RCC 7860 (cell line): Measurements from ENCODE around the gene CYB5R4.
"Not testable (repeated sequence)": the region's sequence is repeated elsewhere in the genome, so short reads cannot be mapped to it uniquely, and the experiment has no call there.

ENCODE experiments used
- DNase-seq: peaks from one replicate; pipeline ENCODE4 v3.0.0-alpha.2; 2015; ENCODE audit warnings: low spot score
- FAIRE-seq: peaks from 2 replicates; lab custom pipeline; 2012; peaks lifted over from hg19 to GRCh38; lab: Jason Lieb, UNC

CYB5R4 gene

GRCh38 chr6:83905648-83906047, 46.2 kb downstream of the CYB5R4 start:
- FAIRE-seq (no peak), DNase-seq (no peak)

GRCh38 chr6:83907623-83908390, 48.3 kb downstream of the CYB5R4 start:
- DNase-seq, FAIRE-seq: not testable (repeated sequence)

GRCh38 chr6:83908813-83909212, 49.3 kb downstream of the CYB5R4 start:
- FAIRE-seq = no peak

GRCh38 chr6:83911278-83911677, 51.8 kb downstream of the CYB5R4 start:
- DNase-seq (no peak), FAIRE-seq (no peak)

More at GRCh38 chr6:83908813-83909212, 49.3 kb downstream of the CYB5R4 start:
- no peak for DNase-seq

GRCh38 chr6:83914953-83915352, 55.5 kb downstream of the CYB5R4 start:
- DNase-seq (no peak), FAIRE-seq (no peak)

- DNase-seq (no peak), FAIRE-seq (no peak)
Observed at GRCh38 chr6:83917001-83917400, 57.5 kb downstream of the CYB5R4 start.

GRCh38 chr6:83920017-83920416, 60.5 kb downstream of the CYB5R4 start:
- DNase-seq (no peak), FAIRE-seq (no peak)

GRCh38 chr6:83921315-83921714, 61.8 kb downstream of the CYB5R4 start:
- no peak for DNase-seq
- no peak for FAIRE-seq

GRCh38 chr6:83927470-83927869, 68.0 kb downstream of the CYB5R4 start:
- DNase-seq (no peak), FAIRE-seq (no peak)

- no peak for FAIRE-seq
Observed at GRCh38 chr6:83928286-83928685, 68.8 kb downstream of the CYB5R4 start.

GRCh38 chr6:83946201-83946833, 86.8 kb downstream of the CYB5R4 start:
- not testable (repeated sequence) for FAIRE-seq, DNase-seq

More at GRCh38 chr6:83928286-83928685, 68.8 kb downstream of the CYB5R4 start:
- no peak for DNase-seq

- FAIRE-seq, DNase-seq: not testable (repeated sequence)
Observed at GRCh38 chr6:83947983-83948382, 88.5 kb downstream of the CYB5R4 start.

GRCh38 chr6:83948851-83949250, 89.4 kb downstream of the CYB5R4 start:
- no peak for DNase-seq
- FAIRE-seq = no peak

- DNase-seq, FAIRE-seq: not testable (repeated sequence)
Observed at GRCh38 chr6:83951423-83951822, 91.9 kb downstream of the CYB5R4 start.

GRCh38 chr6:83952830-83953229, 93.3 kb downstream of the CYB5R4 start:
- no peak for FAIRE-seq
- DNase-seq = no peak

- FAIRE-seq (no peak), DNase-seq (no peak)
Observed at GRCh38 chr6:83954371-83954770, 94.9 kb downstream of the CYB5R4 start.

GRCh38 chr6:83958241-83958685, 98.8 kb downstream of the CYB5R4 start:
- DNase-seq = peak; percentile 36

GRCh38 chr6:83960664-83961063, 101.2 kb downstream of the CYB5R4 start:
- FAIRE-seq (no peak), DNase-seq (no peak)

More at GRCh38 chr6:83958241-83958685, 98.8 kb downstream of the CYB5R4 start:
- FAIRE-seq = peak; percentile 46

GRCh38 chr6:83962582-83962981, 103.1 kb downstream of the CYB5R4 start:
- DNase-seq = no peak
- no peak for FAIRE-seq

GRCh38 chr6:83966539-83966938, 107.0 kb downstream of the CYB5R4 start:
- FAIRE-seq = no peak

GRCh38 chr6:83970582-83970981, 111.1 kb downstream of the CYB5R4 start:
- FAIRE-seq = no peak
- DNase-seq = no peak

More at GRCh38 chr6:83966539-83966938, 107.0 kb downstream of the CYB5R4 start:
- DNase-seq = no peak
